HFFc6 (cell line): ENCODE data around the gene FILIP1L. TPM values are rescaled to one million over a fixed set of nuclear protein-coding genes. Genes with fewer than 3 reads are reported as not detected.

Experiments
- DNase-seq: peaks from one replicate; pipeline ENCODE4 v3.0.0-alpha.2; 2018
- H3K27ac Mint-ChIP-seq: 2 replicates; pipeline ENCODE4 v1.8.0; 2020; ENCODE audit warnings: mild to moderate bottlenecking, mixed read lengths
- H3K27me3 Mint-ChIP-seq: 2 replicates; pipeline ENCODE4 v1.8.0; 2021; ENCODE audit warnings: mild to moderate bottlenecking, moderate library complexity, mixed read lengths; ENCODE audit not compliant: insufficient read depth
- H3K36me3 Mint-ChIP-seq: 2 replicates; pipeline ENCODE4 v1.8.0; 2021; ENCODE audit warnings: low read depth, mixed read lengths
- H3K4me1 Mint-ChIP-seq: 2 replicates; pipeline ENCODE4 v1.8.0; 2020; ENCODE audit warnings: low read depth, mixed read lengths
- H3K4me3 Mint-ChIP-seq: 2 replicates; pipeline ENCODE4 v1.8.0; 2020; ENCODE audit warnings: mild to moderate bottlenecking, moderate library complexity, mixed read lengths
- H3K9me3 Mint-ChIP-seq: 2 replicates; pipeline ENCODE4 v1.8.0; 2020; ENCODE audit warnings: mild to moderate bottlenecking, mixed read lengths
- CTCF ChIP-seq: fragments of 200-600 bp; sonication (generic); IDR thresholded peaks from 2 replicates; pipeline ENCODE4 v1.5.0; 2021; ENCODE audit warnings: antibody characterized with exemption, mild to moderate bottlenecking
- total RNA-seq, 6 experiments: library from RNA; stranded (reverse); fragmentation: NEBNext Ultra II Directional; extraction: Animal tissue kit (Norgen Biotek cat#: 25700); gene quantifications; 2 replicates in 1 of 6; 3 replicates in 5 of 6; pipeline ENCODE4 v1.2.3, GENCODE V29; 2021

The FILIP1L gene
- total RNA-seq, 6 experiments from 2014 or later, result 37.8 to 54.7 (median 48.2) TPM

DNA sequence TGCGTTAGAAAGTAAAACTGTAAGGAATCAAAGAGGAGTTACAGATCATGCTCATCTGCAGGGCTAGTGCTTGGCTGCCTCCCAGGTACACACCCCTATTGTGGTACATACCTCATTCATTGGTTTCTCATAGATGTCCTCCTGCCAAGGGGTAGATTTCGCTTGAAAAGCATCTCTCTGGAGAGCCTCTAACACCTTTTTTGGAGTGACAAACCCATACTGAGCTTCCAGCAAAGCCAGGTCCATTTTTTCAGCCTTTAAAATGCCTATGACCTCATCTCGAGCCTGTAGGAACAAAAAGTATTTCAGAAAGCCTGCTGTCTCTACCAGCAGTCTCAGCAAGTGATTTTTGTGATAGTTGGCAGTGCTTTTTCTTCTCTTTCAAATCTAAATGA lies 184.6 kb downstream of the FILIP1L start:
- no peak overlapping the region; the same call in 1 of the 2 replicates for H3K27ac Mint-ChIP-seq
- H3K9me3 Mint-ChIP-seq, result no peaks in the 10 kb centered on the region
- peak; percentile 36 for DNase-seq
- TF ChIP-seq CTCF, result no peak
- H3K4me3 Mint-ChIP-seq, result no peak overlapping the region
- peaks cover 40% of the 10 kb centered on the region for H3K4me1 Mint-ChIP-seq
- H3K27me3 Mint-ChIP-seq, result peaks cover 1% of the 10 kb centered on the region; the same call in 1 of the 2 replicates
- no peaks in the 10 kb centered on the region for H3K36me3 Mint-ChIP-seq

DNA sequence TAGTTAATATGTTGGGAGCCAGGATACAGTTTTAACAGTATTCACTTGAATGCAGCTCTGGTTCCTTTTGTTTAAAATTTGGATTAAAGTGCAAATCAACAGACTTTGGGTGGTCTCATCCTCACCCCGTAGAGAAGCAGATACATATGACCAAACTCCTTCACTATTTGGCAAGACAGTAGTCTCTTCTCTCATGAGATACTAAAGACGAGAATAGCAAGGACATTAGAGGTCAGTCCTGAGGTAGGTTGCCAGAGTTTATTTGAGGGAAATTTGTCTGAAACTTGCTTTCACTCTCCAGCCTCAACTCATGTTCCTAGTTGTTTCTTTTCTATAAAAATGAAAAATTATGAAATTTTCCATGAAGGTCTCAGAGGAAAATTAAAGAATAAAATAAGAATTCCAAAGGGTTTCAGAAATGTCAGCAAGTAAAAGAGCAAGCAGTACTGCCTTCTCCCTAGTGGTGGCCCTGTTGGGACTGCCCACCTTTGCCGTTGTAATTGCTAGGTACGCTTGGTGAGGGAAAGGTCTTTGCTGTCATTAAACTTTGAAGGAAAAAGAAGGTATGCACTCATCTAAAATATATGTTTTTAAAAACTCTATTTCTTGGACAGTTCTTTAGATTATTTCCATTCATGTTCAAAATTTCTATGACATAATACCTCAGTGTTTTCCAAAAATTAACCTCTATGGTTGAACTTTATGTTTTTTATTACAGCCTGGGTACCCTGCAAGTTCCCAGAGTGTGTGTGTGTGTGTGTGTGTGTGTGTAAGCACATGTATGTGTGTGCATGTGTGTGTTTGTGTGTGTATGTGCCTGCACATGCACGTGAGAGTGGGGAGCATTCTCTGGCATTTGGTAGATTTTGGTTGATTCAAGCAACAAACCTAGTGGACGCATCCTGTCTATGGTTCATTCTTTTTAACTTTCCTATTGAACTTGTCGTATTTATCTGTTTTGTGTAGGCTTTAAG lies 185.2 kb downstream of the FILIP1L start:
- TF ChIP-seq CTCF, result no peak; the same call in 1 of the 2 replicates
- H3K27ac Mint-ChIP-seq, result no peak overlapping the region
- peaks cover 1% of the 10 kb centered on the region; the same call in 1 of the 2 replicates for H3K27me3 Mint-ChIP-seq
- no peaks in the 10 kb centered on the region for H3K36me3 Mint-ChIP-seq
- H3K4me3 Mint-ChIP-seq, result no peak overlapping the region
- peaks cover 40% of the 10 kb centered on the region for H3K4me1 Mint-ChIP-seq
- DNase-seq, result no peak
- H3K9me3 Mint-ChIP-seq, result no peaks in the 10 kb centered on the region

DNA sequence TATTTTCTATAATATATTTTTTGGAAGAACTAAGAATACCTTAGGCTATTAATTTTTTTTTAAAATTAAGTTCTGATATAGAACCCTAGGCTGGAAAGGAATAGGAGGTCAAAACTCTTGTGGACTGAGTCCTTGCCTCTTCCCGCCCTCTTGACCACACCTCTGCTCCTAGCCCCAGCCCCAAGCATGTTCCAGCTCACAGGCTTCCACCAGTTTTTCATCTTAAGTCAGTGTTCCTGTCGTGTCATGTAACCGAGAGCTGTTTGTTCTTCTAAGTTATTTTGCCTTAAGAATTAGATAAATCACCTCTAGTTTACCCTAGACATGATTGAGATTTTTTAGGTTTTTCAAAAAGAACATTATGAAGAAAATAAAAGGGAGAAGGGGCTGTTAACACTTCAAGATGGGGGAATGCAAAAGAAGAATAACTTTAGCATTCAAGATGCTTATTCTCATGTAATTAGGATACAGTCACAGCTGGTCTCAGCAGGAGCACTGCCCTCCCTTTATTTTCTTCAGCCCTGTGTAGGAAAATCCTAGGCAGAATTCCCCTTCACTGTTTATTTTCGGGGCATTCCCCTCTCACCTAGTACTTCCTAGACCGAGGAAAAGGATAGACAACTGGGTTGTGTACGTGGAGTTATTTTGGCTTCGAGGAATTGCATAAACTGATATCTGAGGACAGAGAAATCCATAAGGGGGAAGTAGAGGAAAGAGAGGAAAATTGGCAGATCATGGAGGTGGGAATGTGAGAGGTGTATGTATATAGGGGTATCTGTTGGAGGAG lies 186.4 kb downstream of the FILIP1L start:
- peaks cover 8% of the 10 kb centered on the region; the same call in 1 of the 2 replicates for H3K36me3 Mint-ChIP-seq

GRCh38 chr3:99925584-99926230 lies 188.6 kb downstream of the FILIP1L start:
- peaks cover 8% of the 10 kb centered on the region; the same call in 1 of the 2 replicates for H3K36me3 Mint-ChIP-seq
- peak overlapping the region; percentile 84 for H3K27ac Mint-ChIP-seq

More for the DNA sequence above, 186.4 kb downstream of the FILIP1L start:
- Mint-ChIP-seq H3K4me3 (no peak overlapping the region), H3K27me3 (peaks cover 3% of the 10 kb centered on the region; the same call in 1 of the 2 replicates), H3K4me1 (peaks cover 40% of the 10 kb centered on the region), H3K9me3 (no peaks in the 10 kb centered on the region), H3K27ac (no peak overlapping the region)
- TF ChIP-seq CTCF, result no peak
- no peak for DNase-seq

More at GRCh38 chr3:99925584-99926230, 188.6 kb downstream of the FILIP1L start:
- Mint-ChIP-seq H3K9me3 (no peaks in the 10 kb centered on the region), H3K4me1 (peaks cover 41% of the 10 kb centered on the region), H3K4me3 (peak overlapping the region; percentile 58), H3K27me3 (peaks cover 3% of the 10 kb centered on the region; the same call in 1 of the 2 replicates)
- TF ChIP-seq CTCF, result no peak
- DNase-seq, result peak; percentile 80
